ENCODE results near the gene TCF3. TPM values are rescaled to one million over a fixed set of nuclear protein-coding genes. Genes with fewer than 3 reads are reported as not detected.

TCF3 gene
- total and polyA plus RNA-seq, 2 of the 8 experiments (the other 6 are each of a cell fraction or from before 2014, with no cell fraction given): 241 to 348 TPM

- Histone ChIP-seq H2BK20ac (ENCODE audit: low read length) (no peak overlapping the region), H3K9ac (replicated peaks in 1 of 4; ENCODE audit: extremely low read depth in 1 of 4, low read depth in 3 of 4, low read length in 3 of 4) (no peak overlapping the region), H2BK15ac (ENCODE audit: low read length) (no peak overlapping the region), H4K20me1 (replicated peaks in 1 of 2; ENCODE audit: control insufficient read depth in 1 of 2, insufficient read depth in 2 of 2, low read length in 2 of 2) (peaks cover 0 to 5% of the 10 kb centered on the region in 2 experiments), H3K18ac (ENCODE audit: extremely low read depth, low read length) (no peak overlapping the region), H3K79me1 (ENCODE audit: low read depth, low read length) (peaks cover under 1% of the 10 kb centered on the region; the same call in 1 of the 2 replicates), H3K4me3 (ENCODE audit: extremely low read depth in 1 of 4, insufficient read depth in 2 of 4, low read depth in 3 of 4, low read length in 4 of 4) (no peak overlapping the region), H3K4ac (replicated peaks; ENCODE audit: insufficient read length, low read depth, low read length) (no peak overlapping the region), H4K91ac (replicated peaks; ENCODE audit: insufficient read length, low read length) (no peak overlapping the region), H3K4me1 (replicated peaks in 1 of 4; ENCODE audit: control insufficient read depth in 3 of 4, insufficient read depth in 4 of 4, low read length in 3 of 4) (peaks cover 0 to 10% (median 5%) of the 10 kb centered on the region in 4 experiments; a peak in 6 of 7 replicates), H3K14ac (ENCODE audit: insufficient read length) (no peak overlapping the region), H4K8ac (ENCODE audit: extremely low read depth, insufficient read depth, low read length) (no peak overlapping the region), H2BK120ac (replicated peaks; ENCODE audit: low read depth, low read length) (no peak overlapping the region), H2AK5ac (ENCODE audit: low read depth, low read length) (no peak overlapping the region), H2BK12ac (ENCODE audit: low read depth, low read length) (no peak overlapping the region), H3K27me3 (replicated peaks in 1 of 4; ENCODE audit: control insufficient read depth in 3 of 4, extremely low read depth in 1 of 4, insufficient read depth in 3 of 4, low read length in 3 of 4) (no peaks in the 10 kb centered on the region; a peak in 1 of 7 replicates), H3K56ac (replicated peaks; ENCODE audit: insufficient read length, low read depth, low read length) (no peak overlapping the region), H3K4me2 (ENCODE audit: insufficient read depth in 1 of 2, low read depth in 2 of 2, low read length in 2 of 2) (no peak overlapping the region), H3K27ac (ENCODE audit: low read depth, low read length) (no peak overlapping the region), H3K23me2 (ENCODE audit: low read depth, low read length) (peaks cover 6% of the 10 kb centered on the region; the same call in 1 of the 2 replicates), H3K23ac (ENCODE audit: insufficient read length) (no peak overlapping the region), H2BK5ac (ENCODE audit: low read depth, low read length) (no peak overlapping the region), H3K36me3 (ENCODE audit: control insufficient read depth in 2 of 4, insufficient read depth in 4 of 4, low read length in 3 of 4) (peaks cover 4 to 9% (median 5%) of the 10 kb centered on the region in 4 experiments; a peak in 6 of 8 replicates), H2AFZ (ENCODE audit: low read length) (no peak overlapping the region), H4K5ac (ENCODE audit: insufficient read length, low read depth, low read length) (no peak overlapping the region), H3K9me3 (ENCODE audit: insufficient read depth in 2 of 2, low read depth in 1 of 2, low read length in 1 of 2) (no peaks in the 10 kb centered on the region), H3K79me2 (ENCODE audit: control insufficient read depth in 1 of 2, insufficient read depth in 2 of 2, low read length in 2 of 2) (peaks cover 0 to 22% of the 10 kb centered on the region in 2 experiments; a peak in 3 of 4 replicates)
- ChIA-PET POLR2A (ENCODE audit: partially characterized antibody) (interaction anchor here (2.0 kb wide), 1 partner anchor 7 kb away, joined by 4 read pairs; no protein-coding TSS in a partner anchor), CTCF (ENCODE audit: partially characterized antibody) (interaction anchor here (0.5 to 3.2 kb wide), 6 partner anchors 12 to 1048 kb away, joined by 3 to 10 read pairs (median 3); no protein-coding TSS in a partner anchor)
- 89% methylated on average over 13 of the region's 18 CpGs; no CpG with 5 or more reads in 1 of the 2 experiments for WGBS, 2 experiments (ENCODE audit: extremely low coverage in 1 of 2, insufficient coverage in 1 of 2, insufficient read length in 1 of 2, insufficient replicate concordance in 2 of 2, low coverage in 1 of 2, low lambda C conversion rate in 2 of 2, missing lambda C conversion rate in 1 of 2)
- FAIRE-seq: no peak
- no peak for DNase-seq (ENCODE audit: low read depth in 1 of 2, low spot score in 2 of 2)
- TF ChIP-seq HDAC2 (IDR thresholded peaks at IDR 0.05; ENCODE audit: borderline replicate concordance in 1 of 2, low read depth in 2 of 2, low read length in 2 of 2): no peak
- no peak for TF ChIP-seq CEBPB (IDR thresholded peaks at IDR 0.05; ENCODE audit: low read depth, low read length)
- TF ChIP-seq CHD1 (IDR thresholded peaks at IDR 0.05; ENCODE audit: low read depth, low read length): no peak
- no peak for TF ChIP-seq RFX5 (IDR thresholded peaks at IDR 0.05; ENCODE audit: borderline replicate concordance, low read depth, low read length)
- no peak for TF ChIP-seq POLR2A (IDR thresholded peaks at IDR 0.05; ENCODE audit: control extremely low read depth in 1 of 2, low read depth in 2 of 2, low read length in 2 of 2)
- TF ChIP-seq POLR2AphosphoS5 (IDR thresholded peaks at IDR 0.05; ENCODE audit: low read depth, low read length): no peak
- TF ChIP-seq HDAC6 (IDR thresholded peaks at IDR 0.05; ENCODE audit: low read depth, low read length): no peak
- no peak for TF ChIP-seq CHD2 (IDR thresholded peaks at IDR 0.05; ENCODE audit: low read length)
- TF ChIP-seq TBP (IDR thresholded peaks at IDR 0.05; ENCODE audit: low read depth, low read length): no peak
- TF ChIP-seq KDM4A (IDR thresholded peaks at IDR 0.05; ENCODE audit: low read depth, low read length, severe bottlenecking): no peak
- no peak for TF ChIP-seq SIN3A (conservative IDR thresholded peaks at IDR 0.05 in 1 of 2, IDR thresholded peaks at IDR 0.05 in 1 of 2; ENCODE audit: low read depth in 1 of 2, low read length in 2 of 2)
- TF ChIP-seq YY1 (IDR thresholded peaks at IDR 0.05; ENCODE audit: low read depth, low read length): no peak
- no peak for TF ChIP-seq GTF2F1 (IDR thresholded peaks at IDR 0.05; ENCODE audit: borderline replicate concordance, low read depth, low read length)
Measured at GRCh38 chr19:1654178-1654792, 1.9 kb upstream of the TCF3 start.

Data from H1 (cell line).